Upper lobe of right lung (tissue), 1 donor: ENCODE data around the gene RNF113B. TPM values are rescaled to one million over a fixed set of nuclear protein-coding genes. Genes with fewer than 3 reads are reported as not detected.

Experiments used
- ATAC-seq: fragments of 200-7000 bp; cut with Tn5 transposase; one replicate; pipeline ENCODE4 v1.9.1; 2020; ENCODE audit warnings: mild to moderate bottlenecking, moderate library complexity
- DNase-seq: peaks from one replicate; pipeline ENCODE4 v3.0.0-alpha.2; 2020
- H3K27ac ChIP-seq: fragments of 200-600 bp; one replicate; pipeline ENCODE4 v1.8.0; 2022
- H3K27me3 ChIP-seq: fragments of 200-600 bp; one replicate; pipeline ENCODE4 v1.8.0; 2022; ENCODE audit warnings: mild to moderate bottlenecking
- H3K36me3 ChIP-seq: fragments of 200-600 bp; one replicate; pipeline ENCODE4 v1.8.0; 2022
- H3K4me1 ChIP-seq: fragments of 200-600 bp; one replicate; pipeline ENCODE4 v1.8.0; 2022
- H3K4me3 ChIP-seq: fragments of 200-600 bp; one replicate; pipeline ENCODE4 v1.8.0; 2022; ENCODE audit warnings: mild to moderate bottlenecking
- H3K9me3 ChIP-seq: fragments of 200-600 bp; one replicate; pipeline ENCODE4 v1.8.0; 2022
- intact Hi-C: fragments of 100-400 bp; cut with DNase I; formaldehyde crosslinking; loops from one replicate; pipeline ENCODE4 v1.11.0; 2022
- total RNA-seq: library from RNA; stranded (reverse); fragmentation: NEBNext Ultra II Directional; extraction: Animal tissue kit (Norgen Biotek cat#: 25700); gene quantifications from one replicate; pipeline ENCODE4 v1.2.1, GENCODE V29; 2021
- TF ChIP-seq, protein P1 (sequence below): fragments of 200-600 bp; IDR thresholded peaks from one replicate; pipeline ENCODE4 v1.8.0; 2022; ENCODE audit warnings: antibody characterized with exemption
- donor health status: DM: no; HTN: yes; CAD: no; lungs with severe emphysema.

Gene RNF113B
- total RNA-seq, 1 donor from 2014 or later: not detected

DNA sequence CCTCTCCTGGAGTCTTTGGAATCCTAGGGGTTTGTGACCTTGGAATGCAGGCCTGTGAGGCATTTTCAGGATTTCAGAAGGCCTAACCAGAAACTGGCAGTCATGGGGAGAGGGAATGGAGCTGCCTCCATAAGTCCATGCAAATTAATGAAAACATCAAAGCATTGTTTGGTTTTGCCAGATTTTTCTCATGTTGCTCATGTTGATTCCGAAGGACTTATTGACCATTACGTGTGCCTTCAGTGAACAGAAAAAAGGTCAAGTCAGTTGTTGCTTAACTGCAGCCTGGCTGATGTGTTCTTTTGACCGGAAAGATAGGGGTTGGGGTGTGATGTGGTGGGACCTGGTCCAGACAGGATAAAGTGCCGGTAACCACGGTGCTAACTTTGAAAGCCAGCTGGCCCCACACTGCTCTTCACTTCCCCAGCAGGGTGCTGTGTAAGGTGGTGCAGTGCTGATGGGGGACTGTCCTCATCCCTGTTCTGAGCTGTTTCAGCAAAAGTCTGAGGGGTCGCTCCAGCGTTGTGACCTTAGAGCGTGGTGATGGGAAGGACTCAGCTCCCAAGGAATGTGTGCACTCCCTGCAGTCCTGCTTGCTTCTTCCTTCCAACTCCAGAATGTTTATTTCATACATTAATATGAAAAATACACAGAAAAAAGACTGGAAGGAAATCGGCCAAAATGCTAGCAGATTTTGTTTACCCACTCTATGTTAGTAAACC is 3.5 kb downstream of the RNF113B start:
- intact Hi-C loops: no loop called here
- no peaks in the 10 kb centered on the region for H3K9me3 ChIP-seq
- ATAC-seq (peak; percentile 42), DNase-seq (no peak)
- peak overlapping the region; percentile 73 for H3K27ac ChIP-seq
- no peak overlapping the region for H3K4me3 ChIP-seq
- TF ChIP-seq, protein P1, sequence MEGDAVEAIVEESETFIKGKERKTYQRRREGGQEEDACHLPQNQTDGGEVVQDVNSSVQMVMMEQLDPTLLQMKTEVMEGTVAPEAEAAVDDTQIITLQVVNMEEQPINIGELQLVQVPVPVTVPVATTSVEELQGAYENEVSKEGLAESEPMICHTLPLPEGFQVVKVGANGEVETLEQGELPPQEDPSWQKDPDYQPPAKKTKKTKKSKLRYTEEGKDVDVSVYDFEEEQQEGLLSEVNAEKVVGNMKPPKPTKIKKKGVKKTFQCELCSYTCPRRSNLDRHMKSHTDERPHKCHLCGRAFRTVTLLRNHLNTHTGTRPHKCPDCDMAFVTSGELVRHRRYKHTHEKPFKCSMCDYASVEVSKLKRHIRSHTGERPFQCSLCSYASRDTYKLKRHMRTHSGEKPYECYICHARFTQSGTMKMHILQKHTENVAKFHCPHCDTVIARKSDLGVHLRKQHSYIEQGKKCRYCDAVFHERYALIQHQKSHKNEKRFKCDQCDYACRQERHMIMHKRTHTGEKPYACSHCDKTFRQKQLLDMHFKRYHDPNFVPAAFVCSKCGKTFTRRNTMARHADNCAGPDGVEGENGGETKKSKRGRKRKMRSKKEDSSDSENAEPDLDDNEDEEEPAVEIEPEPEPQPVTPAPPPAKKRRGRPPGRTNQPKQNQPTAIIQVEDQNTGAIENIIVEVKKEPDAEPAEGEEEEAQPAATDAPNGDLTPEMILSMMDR: no peak
- no peaks in the 10 kb centered on the region for H3K27me3 ChIP-seq
- no peaks in the 10 kb centered on the region for H3K36me3 ChIP-seq
- H3K4me1 ChIP-seq: peaks cover 38% of the 10 kb centered on the region

DNA sequence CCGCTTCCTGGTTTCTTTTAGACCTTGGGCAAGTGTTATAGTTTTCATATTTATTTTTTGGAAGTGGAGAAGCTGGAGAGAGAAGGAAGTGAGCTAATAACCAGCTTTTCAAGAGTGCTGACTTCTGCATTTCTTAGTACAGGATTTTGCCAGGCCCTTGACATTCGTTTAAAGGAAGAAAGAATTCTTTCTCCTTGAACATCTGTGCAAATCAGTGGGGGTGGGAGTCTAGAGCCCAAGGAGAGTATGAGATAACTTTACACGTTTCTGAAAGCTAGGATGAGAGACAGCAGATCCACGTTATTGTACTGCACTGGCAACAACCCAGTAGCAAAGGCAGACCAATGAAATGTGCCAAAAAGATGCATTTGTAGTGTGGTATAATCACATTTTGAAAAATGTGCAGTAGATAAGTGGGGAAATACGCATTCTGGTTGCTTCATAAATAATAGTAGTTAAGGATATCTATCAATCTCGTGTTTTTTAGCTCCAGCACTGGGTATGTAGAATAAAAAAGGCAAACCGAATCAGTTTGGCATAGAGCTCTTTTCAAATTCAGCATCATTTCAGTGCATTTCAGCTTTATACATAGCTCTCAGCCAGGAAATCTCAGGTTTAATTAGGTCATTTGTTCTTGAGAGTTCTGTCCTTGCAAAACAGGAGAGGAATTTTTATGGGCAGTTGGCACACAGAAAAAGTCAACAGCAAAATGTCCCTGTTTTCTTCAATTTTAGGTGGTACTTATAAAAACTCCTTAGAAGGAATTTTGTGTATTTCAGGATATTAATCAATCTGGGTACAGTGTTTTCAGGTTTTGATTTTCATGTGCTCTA is 4.3 kb downstream of the RNF113B start:
- H3K27me3 ChIP-seq: no peaks in the 10 kb centered on the region
- TF ChIP-seq, protein P1: no peak
- H3K36me3 ChIP-seq: no peaks in the 10 kb centered on the region
- H3K4me1 ChIP-seq: peaks cover 38% of the 10 kb centered on the region
- peak; percentile 58 for ATAC-seq
- intact Hi-C loops: no loop called here
- H3K27ac ChIP-seq: peak overlapping the region; percentile 73
- H3K9me3 ChIP-seq: no peaks in the 10 kb centered on the region
- H3K4me3 ChIP-seq: peak overlapping the region; percentile 21
- no peak for DNase-seq

DNA sequence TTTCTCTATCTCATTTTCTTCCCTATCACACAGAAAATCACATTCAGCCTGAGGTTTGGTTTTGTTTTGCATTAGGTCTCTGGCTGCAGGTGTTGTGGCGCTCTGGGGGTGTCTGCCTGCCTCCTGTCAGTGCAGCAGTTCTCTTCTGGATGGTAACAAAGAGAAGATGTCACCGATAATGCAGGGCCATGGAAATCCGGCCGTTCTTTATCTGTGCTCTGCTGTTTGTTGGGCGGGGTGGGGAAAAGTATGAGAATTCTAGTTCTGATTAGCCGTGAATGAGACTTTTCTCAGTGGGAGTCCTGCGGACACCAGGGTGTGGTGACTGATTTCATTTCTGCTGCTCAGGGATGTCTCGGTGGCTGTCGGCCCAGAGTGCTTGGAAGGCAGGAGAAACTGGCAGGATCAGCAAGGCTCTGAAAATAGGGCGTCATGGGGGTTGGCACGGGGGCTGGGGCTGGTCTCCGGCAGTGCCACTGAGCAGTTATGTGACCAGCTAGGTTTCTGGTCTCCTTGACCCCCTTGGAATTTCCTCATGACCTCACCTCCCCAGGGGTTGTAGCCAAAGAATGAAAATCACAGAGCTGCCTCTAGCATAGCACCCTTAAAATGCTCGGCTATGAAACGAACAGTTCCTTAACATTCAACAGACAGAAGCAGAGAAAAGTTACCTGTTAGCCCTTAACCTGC is 5.0 kb downstream of the RNF113B start:
- intact Hi-C loops: no loop called here
- peak; percentile 65 for DNase-seq
- peak; percentile 71 for ATAC-seq
- no peaks in the 10 kb centered on the region for H3K36me3 ChIP-seq
- no peaks in the 10 kb centered on the region for H3K9me3 ChIP-seq
- TF ChIP-seq, protein P1: no peak
- peaks cover 38% of the 10 kb centered on the region for H3K4me1 ChIP-seq
- H3K27me3 ChIP-seq: no peaks in the 10 kb centered on the region
- H3K4me3 ChIP-seq: peak overlapping the region; percentile 21
- H3K27ac ChIP-seq: peak overlapping the region; percentile 73

DNA sequence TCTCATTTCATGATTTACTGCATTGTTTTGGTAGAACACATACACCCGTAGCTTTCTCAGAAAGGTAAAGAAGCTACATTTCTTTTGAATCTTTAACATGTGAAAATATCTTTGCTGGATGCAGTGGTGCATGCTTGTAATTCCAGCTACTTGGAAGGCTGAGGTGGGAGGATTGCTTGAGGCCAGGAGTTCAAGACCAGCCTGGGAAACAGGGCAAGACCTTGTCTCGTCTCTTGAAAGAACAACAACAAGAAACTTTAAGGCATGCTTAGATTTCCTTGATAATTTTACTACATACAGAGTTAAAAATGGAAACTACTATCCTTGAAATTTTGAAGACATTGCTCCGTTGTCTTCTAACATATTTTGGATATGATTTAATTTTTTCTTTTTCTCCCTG is 7.7 kb downstream of the RNF113B start:
- DNase-seq (no peak), ATAC-seq (no peak)
- H3K36me3 ChIP-seq: no peaks in the 10 kb centered on the region
- H3K27ac ChIP-seq: no peak overlapping the region
- H3K4me3 ChIP-seq: no peak overlapping the region
- no peaks in the 10 kb centered on the region for H3K9me3 ChIP-seq
- no peaks in the 10 kb centered on the region for H3K27me3 ChIP-seq
- H3K4me1 ChIP-seq: peaks cover 30% of the 10 kb centered on the region
- intact Hi-C loops: no loop called here
- TF ChIP-seq, protein P1: no peak

DNA sequence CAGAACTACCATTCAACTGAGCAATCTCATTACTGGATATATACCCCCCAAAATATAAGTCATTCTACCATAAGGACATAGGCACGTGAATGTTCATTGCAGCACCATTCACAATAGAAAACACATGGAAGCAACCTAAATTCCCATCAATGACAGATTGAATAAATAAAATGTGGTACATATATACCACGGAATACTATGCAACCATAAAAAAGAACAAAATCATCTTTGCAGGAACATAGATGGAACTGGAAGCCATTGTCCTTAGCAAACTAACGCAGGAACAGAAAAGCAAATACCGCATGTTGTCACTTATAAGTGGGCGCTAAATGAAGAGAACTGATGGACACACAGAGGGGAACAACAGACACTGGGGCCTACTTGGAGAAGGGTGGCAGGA is 14.1 kb downstream of the RNF113B start:
- Histone ChIP-seq H3K4me1 (no peaks in the 10 kb centered on the region), H3K27ac (no peak overlapping the region), H3K36me3 (no peaks in the 10 kb centered on the region), H3K9me3 (no peaks in the 10 kb centered on the region), H3K4me3 (no peak overlapping the region), H3K27me3 (no peaks in the 10 kb centered on the region)
- DNase-seq (no peak), ATAC-seq (no peak)
- intact Hi-C loops: no loop called here
- TF ChIP-seq, protein P1: no peak
